Posterior cingulate gyrus (tissue), 11 donors: ENCODE data around the gene CARD6.
"Not testable (repeated sequence)": the region's sequence is repeated elsewhere in the genome, so short reads cannot be mapped to it uniquely, and the experiment has no call there.

Experiments used
- DNase-seq, 10 donors: peaks; one replicate each; pipeline versions ENCODE4 v3.0.0 to v3.0.0-alpha.2; 2020 to 2021; ENCODE audit warnings: mixed read lengths in 3 of 10
- intact Hi-C: fragments of 100-400 bp; cut with DNase I; formaldehyde crosslinking; loops from one replicate; pipeline ENCODE4 v1.15.1; 2023

Gene CARD6, protein sequence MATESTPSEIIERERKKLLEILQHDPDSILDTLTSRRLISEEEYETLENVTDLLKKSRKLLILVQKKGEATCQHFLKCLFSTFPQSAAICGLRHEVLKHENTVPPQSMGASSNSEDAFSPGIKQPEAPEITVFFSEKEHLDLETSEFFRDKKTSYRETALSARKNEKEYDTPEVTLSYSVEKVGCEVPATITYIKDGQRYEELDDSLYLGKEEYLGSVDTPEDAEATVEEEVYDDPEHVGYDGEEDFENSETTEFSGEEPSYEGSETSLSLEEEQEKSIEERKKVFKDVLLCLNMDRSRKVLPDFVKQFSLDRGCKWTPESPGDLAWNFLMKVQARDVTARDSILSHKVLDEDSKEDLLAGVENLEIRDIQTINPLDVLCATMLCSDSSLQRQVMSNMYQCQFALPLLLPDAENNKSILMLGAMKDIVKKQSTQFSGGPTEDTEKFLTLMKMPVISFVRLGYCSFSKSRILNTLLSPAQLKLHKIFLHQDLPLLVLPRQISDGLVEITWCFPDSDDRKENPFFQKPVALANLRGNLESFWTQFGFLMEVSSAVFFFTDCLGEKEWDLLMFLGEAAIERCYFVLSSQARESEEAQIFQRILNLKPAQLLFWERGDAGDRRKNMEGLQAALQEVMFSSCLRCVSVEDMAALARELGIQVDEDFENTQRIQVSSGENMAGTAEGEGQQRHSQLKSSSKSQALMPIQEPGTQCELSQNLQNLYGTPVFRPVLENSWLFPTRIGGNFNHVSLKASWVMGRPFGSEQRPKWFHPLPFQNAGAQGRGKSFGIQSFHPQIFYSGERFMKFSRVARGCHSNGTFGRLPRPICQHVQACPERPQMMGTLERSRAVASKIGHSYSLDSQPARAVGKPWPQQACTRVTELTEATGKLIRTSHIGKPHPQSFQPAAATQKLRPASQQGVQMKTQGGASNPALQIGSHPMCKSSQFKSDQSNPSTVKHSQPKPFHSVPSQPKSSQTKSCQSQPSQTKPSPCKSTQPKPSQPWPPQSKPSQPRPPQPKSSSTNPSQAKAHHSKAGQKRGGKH

GRCh38 chr5:40841068-40841805 is at the start of gene CARD6:
Gene CARD6 (plus strand): TSS chr5:40841367. CDS start chr5:40841383, 16 bp downstream.
- intact Hi-C loops, result no loop called here
- DNase-seq, result no peak

GRCh38 chr5:40791715-40792139 is 49.4 kb upstream of the CARD6 start:
- intact Hi-C loops, result no loop called here
- DNase-seq, result no peak

GRCh38 chr5:40792691-40793090 is 48.5 kb upstream of the CARD6 start:
- DNase-seq, intact Hi-C loops: not testable (repeated sequence)

GRCh38 chr5:40794340-40794739 is 46.8 kb upstream of the CARD6 start:
- DNase-seq, result not testable (repeated sequence)

GRCh38 chr5:40794877-40795276 is 46.3 kb upstream of the CARD6 start:
- DNase-seq, intact Hi-C loops: not testable (repeated sequence)

More at GRCh38 chr5:40794340-40794739, 46.8 kb upstream of the CARD6 start:
- intact Hi-C loops, result not testable (repeated sequence)

DNA sequence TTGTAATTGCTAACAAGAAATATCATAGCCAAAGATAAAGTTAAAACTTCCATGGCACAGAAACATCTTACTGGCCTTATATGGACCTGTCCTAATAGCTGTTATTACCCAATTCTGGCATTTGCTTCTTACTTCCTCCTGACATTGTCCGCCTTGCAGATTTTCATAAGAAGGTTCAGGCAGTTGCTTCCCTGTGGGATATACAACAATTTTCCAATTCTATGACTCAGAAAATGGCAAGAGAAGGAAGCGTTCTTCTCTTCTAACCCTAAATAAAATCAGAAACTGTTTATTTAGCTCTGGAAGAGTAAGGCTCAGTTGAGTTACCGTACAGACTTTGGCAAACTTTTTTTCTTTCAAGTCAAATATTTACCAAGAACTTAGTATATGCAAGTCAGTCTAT is 44.7 kb upstream of the CARD6 start:
- intact Hi-C loops, result loop anchor here (2.0 kb wide), 1 partner anchor 40 kb away; no protein-coding TSS in a partner anchor
- no peak for DNase-seq

DNA sequence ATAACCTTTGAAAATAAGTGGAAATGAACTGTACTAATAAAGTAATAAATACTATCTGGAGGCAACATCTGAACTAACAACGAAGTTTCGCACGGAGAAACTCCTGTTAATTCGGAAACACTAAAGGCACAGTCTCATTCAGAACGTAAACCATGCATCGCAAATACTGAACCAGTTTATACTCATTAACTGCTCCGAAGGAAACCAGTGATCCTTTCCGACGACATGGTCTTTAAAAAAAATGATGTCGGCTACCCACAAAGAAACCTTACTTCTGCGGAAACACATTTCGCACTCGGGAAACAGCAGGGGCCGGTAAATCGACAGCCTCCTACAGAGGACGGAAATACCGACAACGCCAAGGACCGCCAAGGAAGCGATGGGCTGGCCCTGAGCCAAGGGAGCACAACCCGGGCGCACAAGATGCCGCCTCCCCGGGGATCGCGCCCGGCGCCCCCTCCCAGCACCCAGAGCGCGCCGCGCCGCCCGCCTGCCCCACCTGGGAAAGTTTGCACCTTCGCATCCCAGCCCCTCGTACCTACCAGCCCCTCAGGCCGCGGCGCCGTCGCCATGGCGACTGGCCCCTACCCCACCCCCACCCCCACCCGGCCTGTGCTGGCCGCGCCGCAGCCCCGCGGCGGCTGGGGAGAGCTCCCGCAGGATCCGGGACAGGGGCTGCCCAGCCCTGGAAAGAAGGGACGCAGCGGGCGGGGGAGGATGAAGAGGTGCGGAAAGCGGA is 43.7 kb upstream of the CARD6 start:
- intact Hi-C loops, result loop anchor here (1.0 to 2.0 kb wide), 2 partner anchors 37 to 41 kb away; no protein-coding TSS in a partner anchor

DNA sequence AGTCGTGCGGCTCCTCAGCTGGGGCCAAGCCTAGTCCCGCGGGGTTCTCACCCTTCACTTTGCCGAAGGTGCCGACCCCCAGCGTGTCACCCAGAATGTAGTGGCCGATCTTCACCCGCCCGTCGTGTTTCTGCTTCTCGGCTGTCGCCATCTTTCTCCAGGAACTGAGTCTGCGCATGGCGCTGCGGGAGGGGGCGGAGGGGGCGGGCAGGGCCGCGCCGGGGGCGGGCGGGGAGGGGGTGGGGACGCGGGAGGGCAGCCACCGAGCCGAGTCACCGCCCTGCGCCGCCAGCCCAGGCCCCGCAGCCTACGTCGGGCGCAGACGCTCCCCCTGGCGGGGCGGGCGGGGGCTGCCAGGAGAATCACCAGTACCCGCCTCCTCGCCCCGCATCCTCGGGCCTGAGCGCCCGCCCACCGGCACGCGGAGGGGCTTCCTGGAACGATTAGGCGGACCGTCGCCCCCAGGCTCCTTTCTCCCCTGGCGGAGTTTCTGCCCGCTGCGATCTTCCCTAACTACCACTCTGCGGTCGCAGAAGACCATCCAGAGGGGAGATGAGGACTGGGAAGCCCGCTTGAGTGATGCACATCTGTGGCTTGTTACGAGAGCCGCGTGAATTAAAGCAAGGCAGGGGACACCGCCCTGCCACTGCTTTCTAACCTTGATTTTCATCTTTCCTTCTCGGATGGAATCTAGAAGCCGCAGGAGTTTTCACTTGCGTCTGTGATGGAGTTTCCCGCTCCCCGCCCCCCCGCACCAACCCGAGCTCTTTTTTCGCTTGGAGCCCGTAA is 43.0 kb upstream of the CARD6 start, which contains the start of gene PRKAA1:
PRKAA1 (minus strand) TSS at position 363 of the 789 bp plus-strand sequence; CDS start at position 178, 185 bp downstream.
- intact Hi-C loops, result loop anchor here (1.0 kb wide), 1 partner anchor 36 kb away; no protein-coding TSS in a partner anchor
- DNase-seq, result peak; percentile 75 to 98 (median 86)

More for the DNA sequence above, 43.7 kb upstream of the CARD6 start:
- DNase-seq, result peak; percentile 31 to 91 (median 49)

DNA sequence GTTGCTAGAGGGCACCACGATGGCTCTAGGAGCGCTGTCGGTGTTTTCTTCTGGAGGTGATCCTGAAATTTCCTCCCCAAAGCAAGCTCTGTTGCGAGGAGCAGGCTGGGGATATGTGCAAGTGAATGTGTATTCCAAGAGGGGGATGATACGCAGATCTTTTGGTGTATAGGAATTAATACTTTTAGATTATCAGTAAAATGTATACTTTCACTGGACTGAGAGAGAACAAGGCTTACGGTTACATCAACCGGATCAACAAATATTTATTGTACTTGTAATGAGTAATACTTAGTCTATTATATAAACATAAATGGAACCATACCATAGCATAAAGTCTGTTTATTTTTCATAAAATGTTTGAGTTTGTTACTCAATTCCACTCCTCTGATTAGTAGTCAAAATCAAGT is 42.4 kb upstream of the CARD6 start:
- intact Hi-C loops, result loop anchor here (1.0 kb wide), 1 partner anchor 35 kb away; no protein-coding TSS in a partner anchor
- DNase-seq, result peak in 1 of 10 donors; percentile 84

DNA sequence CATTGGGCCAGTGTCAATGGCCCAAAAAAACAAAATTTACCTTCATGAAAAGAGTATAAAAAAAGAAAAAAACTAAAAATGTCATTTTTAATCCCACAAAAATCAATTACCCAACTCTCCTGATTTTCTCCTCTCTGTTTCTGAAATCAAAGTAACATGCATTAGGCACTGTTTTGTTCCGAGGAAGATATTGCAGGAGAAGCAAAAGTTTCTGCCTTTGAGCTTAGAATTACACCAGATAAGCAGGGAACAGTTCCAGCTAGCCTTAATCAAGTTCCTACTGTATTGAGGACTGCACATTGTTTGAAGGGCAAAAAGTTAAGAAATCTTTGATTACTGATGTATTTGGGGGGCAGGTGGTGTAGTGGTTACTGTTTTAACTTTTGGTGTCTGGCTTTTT is 41.9 kb upstream of the CARD6 start:
- DNase-seq, result no peak
- intact Hi-C loops, result no loop called here

GRCh38 chr5:40801771-40802562 is 39.2 kb upstream of the CARD6 start:
- intact Hi-C loops, result no loop called here
- no peak for DNase-seq

GRCh38 chr5:40812125-40812524 is 29.0 kb upstream of the CARD6 start:
- no peak for DNase-seq
- intact Hi-C loops, result no loop called here

- intact Hi-C loops, result no loop called here
- DNase-seq, result no peak
These were observed 27.4 kb upstream of the CARD6 start for GRCh38 chr5:40813698-40814281.

DNA sequence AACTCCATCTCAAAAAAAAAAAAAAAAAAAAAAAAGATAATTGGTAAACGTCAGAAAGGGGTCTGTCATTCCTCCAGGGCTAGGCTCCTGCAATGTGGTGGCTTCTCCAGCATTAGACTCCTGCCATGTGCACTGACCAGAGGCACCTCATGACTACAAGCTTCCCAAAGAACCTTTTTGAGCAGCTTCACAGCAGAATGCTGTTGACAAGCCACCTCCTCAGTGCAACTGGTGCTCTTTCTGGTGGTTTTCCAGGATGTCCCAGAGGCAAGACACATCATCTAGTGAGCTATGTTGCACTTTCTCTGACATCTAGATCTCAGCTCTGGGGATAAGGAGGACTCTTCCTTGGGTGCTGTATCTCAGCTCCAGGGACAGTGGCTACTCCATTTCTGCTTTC is 17.7 kb upstream of the CARD6 start:
- intact Hi-C loops, result no loop called here
- DNase-seq, result no peak

GRCh38 chr5:40825461-40826043 is 15.6 kb upstream of the CARD6 start:
- intact Hi-C loops, result not testable (repeated sequence)
- peak in 1 of 10 donors; percentile 59 for DNase-seq

DNA sequence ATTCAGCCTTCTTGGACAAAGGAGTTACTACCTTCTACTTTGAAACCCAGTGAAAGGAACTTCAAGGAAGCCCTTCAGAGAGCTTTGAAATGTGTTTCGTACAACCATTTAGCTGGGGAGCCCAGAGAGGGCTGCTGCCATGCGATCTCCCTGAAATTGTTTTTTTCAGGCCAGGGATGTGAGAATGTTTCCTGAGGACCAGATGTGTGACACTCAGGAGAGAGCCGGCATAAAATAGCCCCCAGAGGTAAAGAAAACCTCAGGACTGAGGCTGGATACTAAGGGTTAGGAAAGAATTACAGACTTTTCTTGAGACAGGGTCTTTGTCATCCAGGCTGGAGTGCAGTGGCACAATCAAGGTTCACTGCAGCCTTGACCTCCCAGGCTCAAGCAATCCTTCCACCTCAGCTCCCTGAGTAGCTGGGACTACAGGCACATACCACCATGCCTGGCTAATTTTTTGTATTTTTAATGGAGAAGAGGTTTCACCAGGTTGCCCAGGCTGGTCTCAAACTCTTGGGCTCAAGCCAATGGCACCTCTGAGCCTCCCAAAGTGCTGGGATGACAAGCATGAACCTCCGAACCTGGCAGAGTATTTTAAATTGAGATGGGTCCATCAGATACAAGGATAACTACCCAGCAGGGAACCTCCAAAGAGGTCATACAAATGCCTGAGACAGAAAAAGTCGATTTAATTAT is 14.5 kb upstream of the CARD6 start:
- intact Hi-C loops, result no loop called here
- no peak for DNase-seq
